D721Med (cell line): ENCODE results near the gene ANK3.

ENCODE experiments used
- DNase-seq: peaks from one replicate; pipeline ENCODE4 v3.0.0; 2011; ENCODE audit warnings: low spot score; ENCODE audit not compliant: insufficient read length
- FAIRE-seq: peaks from 2 replicates; lab custom pipeline; 2011; peaks lifted over from hg19 to GRCh38; lab: Jason Lieb, UNC
- CTCF ChIP-seq: IDR thresholded peaks from 2 replicates; pipeline ENCODE4 v1.5.1; 2012; ENCODE audit warnings: mild to moderate bottlenecking, control low read depth; ENCODE audit not compliant: insufficient read depth; ENCODE audit errors: missing control alignments

Gene ANK3

GRCh38 chr10:60304829-60305379 is 84.8 kb downstream of the ANK3 start:
- no peak for DNase-seq
- FAIRE-seq: no peak
- TF ChIP-seq CTCF: no peak

GRCh38 chr10:60303778-60304177 is 85.9 kb downstream of the ANK3 start:
- DNase-seq: no peak
- no peak for TF ChIP-seq CTCF
- no peak for FAIRE-seq

GRCh38 chr10:60299961-60300883 is 89.5 kb downstream of the ANK3 start:
- no peak for TF ChIP-seq CTCF
- DNase-seq: no peak
- peak; percentile 16 for FAIRE-seq

GRCh38 chr10:60299390-60299778 is 90.3 kb downstream of the ANK3 start:
- TF ChIP-seq CTCF: no peak
- DNase-seq: no peak
- peak; percentile 63 for FAIRE-seq

- DNase-seq (no peak), FAIRE-seq (no peak)
- TF ChIP-seq CTCF: no peak
Measured at GRCh38 chr10:60298408-60299389, 91.0 kb downstream of the ANK3 start.

- DNase-seq (no peak), FAIRE-seq (no peak)
- TF ChIP-seq CTCF: no peak
Measured at GRCh38 chr10:60296073-60296472, 93.6 kb downstream of the ANK3 start.
